GM19351 (cell line): ENCODE data around the gene POLL.

Experiments used
- ATAC-seq: cut with Tn5 transposase; IDR thresholded peaks from one replicate; pipeline ENCODE4 v1.9.1; 2021; ENCODE audit warnings: mild to moderate bottlenecking, moderate library complexity; ENCODE audit not compliant: unreplicated experiment

The POLL gene

GRCh38 chr10:101575091-101575490 is 13.0 kb downstream of the POLL start:
- no peak for ATAC-seq

DNA sequence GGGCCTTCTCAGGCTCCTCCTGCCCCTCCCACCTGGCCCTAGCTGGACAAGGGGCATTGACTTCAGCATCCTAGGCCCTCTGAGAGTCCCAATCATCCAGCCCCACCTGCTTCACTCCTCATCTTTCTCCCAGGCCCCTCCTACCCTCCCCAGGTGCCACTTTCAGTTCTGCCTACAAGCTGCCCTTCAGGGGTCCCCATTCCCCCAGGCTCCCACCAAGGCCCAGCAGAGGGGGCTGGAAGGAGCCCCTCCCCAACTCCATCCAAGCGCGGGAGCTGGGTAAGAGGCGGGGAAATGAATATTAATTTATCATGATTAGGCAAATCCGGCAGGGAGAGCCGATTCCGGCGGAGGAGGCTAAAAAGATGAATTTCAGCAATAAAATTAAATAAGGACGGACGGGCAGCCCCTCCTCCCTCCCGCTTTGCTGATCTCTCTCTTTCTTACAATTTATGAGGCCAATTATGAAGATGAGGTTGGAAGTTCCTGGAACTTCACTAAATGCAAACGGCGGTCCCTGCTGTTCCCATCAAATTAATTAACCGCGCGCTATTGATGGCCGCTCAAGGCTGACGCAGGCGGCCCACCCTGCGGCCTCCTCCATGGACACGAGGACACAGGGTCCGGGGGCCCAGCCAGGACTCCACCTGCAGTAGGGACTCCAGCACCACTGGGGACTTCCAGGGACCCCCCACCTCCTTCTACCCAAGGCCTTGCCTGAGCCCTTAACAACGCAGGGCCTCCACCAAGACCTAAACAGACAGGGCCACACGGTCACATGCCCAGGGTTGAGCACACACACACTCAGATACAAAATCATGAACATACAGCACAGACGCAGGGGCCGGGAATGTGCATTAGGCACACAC is 13.9 kb downstream of the POLL start:
- no peak for ATAC-seq

GRCh38 chr10:101572785-101573184 is 15.3 kb downstream of the POLL start:
- no peak for ATAC-seq

GRCh38 chr10:101572126-101572525 is 15.9 kb downstream of the POLL start:
- no peak for ATAC-seq

GRCh38 chr10:101571271-101571925 is 16.7 kb downstream of the POLL start:
- no peak for ATAC-seq

DNA sequence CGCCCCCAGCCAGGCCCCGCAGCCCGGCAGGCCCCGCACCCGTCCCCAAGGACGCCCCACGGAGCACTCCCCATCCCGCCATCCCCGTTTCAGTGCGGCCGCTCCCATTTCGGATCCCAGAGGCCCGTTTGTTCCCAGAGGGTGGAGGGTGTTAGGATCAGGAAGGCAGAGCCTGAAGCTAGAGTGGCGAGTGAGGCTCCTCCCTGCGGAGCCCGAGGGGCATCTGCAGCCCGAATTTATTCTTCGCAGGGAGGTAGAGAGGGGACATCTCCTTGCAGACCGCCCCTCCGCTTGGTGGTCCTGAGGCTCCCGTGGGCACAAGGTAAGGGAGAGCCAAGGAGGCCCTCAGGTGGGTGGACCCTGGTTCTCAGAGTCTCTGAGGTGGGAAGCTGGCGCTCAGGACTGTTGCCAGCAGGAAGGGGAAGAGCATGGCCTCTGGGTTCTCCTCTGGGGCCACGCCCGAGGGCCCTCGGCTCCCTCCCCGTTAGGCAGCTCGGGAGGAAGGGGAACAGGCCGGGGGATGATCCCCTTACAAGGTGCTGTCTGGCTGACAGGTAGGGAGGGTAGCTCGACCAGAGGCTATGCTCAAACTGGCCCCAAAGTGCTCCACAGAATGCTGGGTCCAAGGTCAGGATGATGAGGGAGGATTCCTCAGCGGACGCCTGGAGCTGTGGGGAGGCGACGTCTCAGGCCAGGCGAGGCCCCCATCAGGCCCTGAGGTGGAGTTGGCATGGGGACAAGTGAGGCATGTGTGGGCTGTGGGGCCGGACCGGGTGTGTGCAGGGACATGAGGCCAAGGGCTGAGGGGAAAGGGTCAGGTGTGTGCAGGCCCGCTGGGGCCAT is 17.4 kb downstream of the POLL start:
- ATAC-seq = peak; percentile 17

GRCh38 chr10:101569622-101570427 is 18.2 kb downstream of the POLL start:
- ATAC-seq = peak; percentile 66

DNA sequence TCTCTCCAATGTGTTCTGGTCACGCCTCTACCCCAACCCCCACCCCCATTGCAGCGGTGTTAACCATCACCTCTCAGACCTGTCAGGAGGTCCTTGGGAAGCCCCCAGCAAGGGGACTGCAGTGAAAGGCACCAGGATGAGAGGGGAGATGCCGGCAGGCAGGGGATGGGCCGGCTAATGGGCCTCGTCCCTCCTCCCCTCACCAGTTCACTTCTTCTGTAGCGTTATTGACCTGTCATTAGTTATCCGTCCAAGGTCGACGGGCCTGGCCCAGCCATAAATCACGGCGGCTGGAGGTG is 18.8 kb downstream of the POLL start:
- ATAC-seq = no peak

DNA sequence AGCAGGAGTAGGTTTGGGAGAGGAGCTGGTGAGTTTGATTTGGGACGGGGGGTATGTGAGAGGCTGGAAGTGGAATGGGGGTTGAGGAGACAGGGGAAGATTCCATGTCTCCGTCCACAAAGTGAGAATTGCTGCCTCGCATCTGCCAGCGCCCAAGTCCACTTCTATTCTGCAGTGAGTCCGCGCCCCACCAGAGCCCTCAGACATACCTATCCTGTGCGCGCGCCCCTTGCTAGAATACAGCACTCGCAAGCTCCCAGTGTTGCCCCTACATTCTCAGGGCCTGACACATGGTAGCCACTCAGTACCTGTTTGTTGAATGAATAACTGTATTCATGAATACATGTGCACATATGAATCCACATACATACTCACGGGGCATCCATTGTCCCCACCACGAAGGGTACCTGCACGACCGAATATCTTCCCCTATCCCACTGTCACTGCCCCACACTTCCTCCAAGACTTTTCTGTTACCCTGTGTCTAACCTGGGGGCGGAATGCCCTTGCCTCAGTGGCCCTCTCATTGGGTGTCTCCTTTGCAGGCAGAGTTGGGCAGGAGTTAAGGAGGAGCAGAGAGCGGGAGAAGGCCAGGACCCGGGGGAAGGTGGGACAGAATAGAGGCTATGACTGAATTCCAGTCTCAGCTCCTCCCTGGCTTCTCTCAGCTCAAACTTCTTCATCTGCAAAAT is 19.9 kb downstream of the POLL start:
- no peak for ATAC-seq

DNA sequence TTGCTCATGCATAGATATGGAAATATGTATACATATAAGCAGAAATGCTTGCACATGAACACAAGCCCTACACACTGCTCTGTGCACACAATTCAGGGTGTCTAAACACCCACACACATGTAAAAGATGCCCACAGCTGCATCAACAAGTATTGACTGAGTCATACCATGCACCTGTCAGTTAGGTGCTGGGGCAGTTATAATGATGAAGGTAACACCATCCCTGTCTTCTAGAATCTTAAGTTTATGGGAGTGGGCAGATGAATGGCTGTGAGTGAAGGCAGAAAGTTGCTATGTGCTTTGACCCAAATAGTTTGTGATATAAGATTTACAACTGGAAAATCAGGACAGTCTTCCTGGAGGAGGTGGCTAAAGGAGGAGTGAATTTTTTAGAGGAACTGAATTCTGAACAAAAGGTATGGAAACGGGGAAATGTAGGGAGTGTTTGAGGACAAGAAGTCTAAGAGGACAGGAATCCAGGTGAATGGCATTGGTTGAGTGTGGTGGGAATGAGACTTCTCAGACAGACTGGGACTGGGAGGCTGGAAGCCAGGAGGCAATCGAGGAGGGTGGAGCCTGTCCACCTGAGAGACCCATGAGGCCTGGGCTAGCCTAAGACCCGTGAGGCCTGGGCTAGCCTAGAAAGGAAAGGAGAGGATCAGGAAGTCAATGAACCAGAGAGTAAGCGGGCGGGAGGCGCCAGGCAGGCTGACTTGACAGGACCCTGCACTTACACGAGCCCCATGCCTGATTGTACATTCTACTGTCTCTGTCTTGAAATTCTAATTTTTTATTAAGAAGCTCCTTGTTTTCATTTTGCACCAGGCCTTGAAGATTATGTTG is 20.7 kb downstream of the POLL start:
- ATAC-seq = no peak

- no peak for ATAC-seq
These were observed 21.5 kb downstream of the POLL start for GRCh38 chr10:101566333-101567164.

GRCh38 chr10:101565936-101566332 is 22.1 kb downstream of the POLL start:
- ATAC-seq = no peak

- ATAC-seq = no peak
These were observed 22.6 kb downstream of the POLL start for GRCh38 chr10:101565370-101565900.

- ATAC-seq = no peak
These were observed 23.5 kb downstream of the POLL start for GRCh38 chr10:101564490-101564991.

- ATAC-seq = no peak
These were observed 24.5 kb downstream of the POLL start for GRCh38 chr10:101563497-101564040.

DNA sequence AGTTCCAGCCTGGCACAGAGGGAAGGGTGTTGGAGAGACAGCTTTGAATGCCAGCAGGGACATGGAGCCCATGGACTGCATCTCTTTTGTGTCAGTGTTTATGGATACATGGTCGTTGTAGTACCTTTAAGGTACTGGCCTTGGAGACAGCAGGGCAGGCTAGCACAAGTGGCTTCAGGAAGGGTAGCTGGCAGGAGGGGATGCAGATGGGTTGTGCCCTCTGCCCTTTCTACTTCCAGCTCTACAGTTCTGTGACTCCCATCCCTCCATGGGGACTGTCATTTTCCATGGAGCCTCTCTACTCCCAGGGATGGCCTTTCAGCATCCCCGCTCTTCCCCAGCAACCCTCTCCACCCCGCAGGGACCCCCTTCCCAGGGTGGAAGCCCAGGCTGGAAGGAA is 25.1 kb downstream of the POLL start:
- ATAC-seq = no peak

GRCh38 chr10:101562231-101562630 is 25.8 kb downstream of the POLL start:
- ATAC-seq = no peak
